NCI-H460 (cell line): ENCODE data around the gene AARSD1. TPM values are rescaled to one million over a fixed set of nuclear protein-coding genes. Genes with fewer than 3 reads are reported as not detected.
"Not testable (repeated sequence)": the region's sequence is repeated elsewhere in the genome, so short reads cannot be mapped to it uniquely, and the experiment has no call there.

Source experiments
- DNase-seq: peaks from one replicate; pipeline ENCODE4 v3.0.0-alpha.2; 2016; ENCODE audit warnings: low read depth; ENCODE audit errors: extremely low read depth
- small RNA-seq, 2 experiments: library from RNA; depleted of rRNA; stranded (forward); fragments of <200 nt; gene quantifications; one replicate each; pipeline ENCODE3, GENCODE V24; 2014
- total RNA-seq: library from RNA; depleted of rRNA; stranded (reverse); fragments of >200 nt; shearing (Covaris generic); gene quantifications from 2 replicates; pipeline ENCODE4 v1.2.3, GENCODE V29; 2014; rRNA removed

The AARSD1 gene
- total RNA-seq, 1 experiment from 2014 or later: 38.7 TPM

GRCh38 chr17:42920922-42921321, 43.3 kb downstream of the AARSD1 start:
- no peak for DNase-seq

GRCh38 chr17:42920106-42920900, 44.0 kb downstream of the AARSD1 start:
- no peak for DNase-seq

GRCh38 chr17:42919522-42920077, 44.7 kb downstream of the AARSD1 start:
- not testable (repeated sequence) for DNase-seq

GRCh38 chr17:42918902-42919521, 45.2 kb downstream of the AARSD1 start:
- no peak for DNase-seq

- DNase-seq: no peak
Measured at GRCh38 chr17:42917236-42917603, 47.0 kb downstream of the AARSD1 start.

- not testable (repeated sequence) for DNase-seq
Measured at GRCh38 chr17:42916388-42917235, 47.6 kb downstream of the AARSD1 start.

GRCh38 chr17:42915288-42915687, 49.0 kb downstream of the AARSD1 start:
- not testable (repeated sequence) for DNase-seq

- no peak for DNase-seq
Measured at GRCh38 chr17:42913981-42914617, 50.2 kb downstream of the AARSD1 start.

GRCh38 chr17:42913522-42913921, 50.7 kb downstream of the AARSD1 start:
- no peak for DNase-seq

GRCh38 chr17:42908872-42909700, 55.2 kb downstream of the AARSD1 start:
- DNase-seq: no peak

GRCh38 chr17:42906772-42907446, 57.3 kb downstream of the AARSD1 start:
- DNase-seq: no peak

- DNase-seq: no peak
Measured at GRCh38 chr17:42904110-42904469, 60.2 kb downstream of the AARSD1 start.

- DNase-seq: no peak
Measured at GRCh38 chr17:42901535-42902229, 62.6 kb downstream of the AARSD1 start.

Small RNAs within 50 kb of the gene (small RNA-seq; reads per million reads assigned to genes)
- 0.06 to 0.10 reads per million in 2 experiments for gene AARSD1
- 0 reads per million in 2 experiments for gene RF00561

Other genes starting within 250 kb of the AARSD1 start
- 21.0 and 33.8 TPM in 2 replicates for gene EZH1, start 219.4 kb downstream of the AARSD1 start, total RNA-seq
- gene RAMP2, start 203.2 kb downstream of the AARSD1 start, total RNA-seq: 0.63 and 0.74 TPM in 2 replicates
- 98.9 and 99.5 TPM in 2 replicates for gene VPS25, start 191.0 kb downstream of the AARSD1 start, total RNA-seq
- gene WNK4, start 183.8 kb downstream of the AARSD1 start, total RNA-seq: 0.61 and 0.64 TPM in 2 replicates
- gene COA3, start 165.8 kb downstream of the AARSD1 start, total RNA-seq: 53.0 and 64.3 TPM in 2 replicates
- gene CNTD1, start 165.6 kb downstream of the AARSD1 start, total RNA-seq: 0.17 and 0.98 TPM in 2 replicates
- 80.6 and 88.8 TPM in 2 replicates for gene BECN1, start 140.2 kb downstream of the AARSD1 start, total RNA-seq
- 132 and 152 TPM in 2 replicates for gene PSME3, start 131.1 kb downstream of the AARSD1 start, total RNA-seq
- gene AOC2, start 119.9 kb downstream of the AARSD1 start, total RNA-seq: 4.5 and 4.7 TPM in 2 replicates
- 1.2 and 1.4 TPM in 2 replicates for gene AOC3, start 113.3 kb downstream of the AARSD1 start, total RNA-seq
- not detected in 2 replicates for gene G6PC1, start 63.7 kb downstream of the AARSD1 start, total RNA-seq
- 0.12 TPM in 1 of 2 replicates, not detected in the other for gene PTGES3L, start 15.6 kb upstream of the AARSD1 start, total RNA-seq
- 7.9 and 10.9 TPM in 2 replicates for gene RUNDC1, start 16.1 kb upstream of the AARSD1 start, total RNA-seq
- 2,857 and 2,900 TPM in 2 replicates for gene RPL27, start 34.0 kb upstream of the AARSD1 start, total RNA-seq
- 22.3 and 26.0 TPM in 2 replicates for gene IFI35, start 42.3 kb upstream of the AARSD1 start, total RNA-seq
- gene VAT1, start 57.9 kb upstream of the AARSD1 start, total RNA-seq: 164 and 168 TPM in 2 replicates
- not detected in 2 replicates for gene RND2, start 60.8 kb upstream of the AARSD1 start, total RNA-seq
- 37.6 and 42.2 TPM in 2 replicates for gene BRCA1, start 160.9 kb upstream of the AARSD1 start, total RNA-seq
- gene NBR1, start 206.8 kb upstream of the AARSD1 start, total RNA-seq: 66.9 and 78.6 TPM in 2 replicates
- 2.0 and 2.5 TPM in 2 replicates for gene TMEM106A, start 247.4 kb upstream of the AARSD1 start, total RNA-seq